GM12865 (cell line): ENCODE data around the gene IL18R1.

ENCODE experiments used
- DNase-seq: peaks from one replicate; pipeline ENCODE4 v3.0.0; 2010; ENCODE audit warnings: low read depth
- H3K4me3 ChIP-seq: 2 replicates; pipeline ENCODE4 v1.5.1; 2011; ENCODE audit warnings: mild to moderate bottlenecking, low read depth, low read length, control low read depth
- TF ChIP-seq, protein P1 (sequence below): IDR thresholded peaks from 2 replicates; pipeline ENCODE4 v1.5.1; 2011; ENCODE audit warnings: low read length, control low read depth, low read depth, inconsistent platforms; ENCODE audit not compliant: insufficient read depth; ENCODE audit errors: missing control alignments

The IL18R1 gene

GRCh38 chr2:102386004-102386403 is 30.4 kb downstream of the IL18R1 start:
- H3K4me3 ChIP-seq: no peak overlapping the region
- TF ChIP-seq, protein P1, sequence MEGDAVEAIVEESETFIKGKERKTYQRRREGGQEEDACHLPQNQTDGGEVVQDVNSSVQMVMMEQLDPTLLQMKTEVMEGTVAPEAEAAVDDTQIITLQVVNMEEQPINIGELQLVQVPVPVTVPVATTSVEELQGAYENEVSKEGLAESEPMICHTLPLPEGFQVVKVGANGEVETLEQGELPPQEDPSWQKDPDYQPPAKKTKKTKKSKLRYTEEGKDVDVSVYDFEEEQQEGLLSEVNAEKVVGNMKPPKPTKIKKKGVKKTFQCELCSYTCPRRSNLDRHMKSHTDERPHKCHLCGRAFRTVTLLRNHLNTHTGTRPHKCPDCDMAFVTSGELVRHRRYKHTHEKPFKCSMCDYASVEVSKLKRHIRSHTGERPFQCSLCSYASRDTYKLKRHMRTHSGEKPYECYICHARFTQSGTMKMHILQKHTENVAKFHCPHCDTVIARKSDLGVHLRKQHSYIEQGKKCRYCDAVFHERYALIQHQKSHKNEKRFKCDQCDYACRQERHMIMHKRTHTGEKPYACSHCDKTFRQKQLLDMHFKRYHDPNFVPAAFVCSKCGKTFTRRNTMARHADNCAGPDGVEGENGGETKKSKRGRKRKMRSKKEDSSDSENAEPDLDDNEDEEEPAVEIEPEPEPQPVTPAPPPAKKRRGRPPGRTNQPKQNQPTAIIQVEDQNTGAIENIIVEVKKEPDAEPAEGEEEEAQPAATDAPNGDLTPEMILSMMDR: no peak
- DNase-seq: no peak

- H3K4me3 ChIP-seq: no peak overlapping the region
- TF ChIP-seq, protein P1: no peak
- peak; percentile 62 for DNase-seq
These were observed 31.4 kb downstream of the IL18R1 start for GRCh38 chr2:102386867-102387541.

DNA sequence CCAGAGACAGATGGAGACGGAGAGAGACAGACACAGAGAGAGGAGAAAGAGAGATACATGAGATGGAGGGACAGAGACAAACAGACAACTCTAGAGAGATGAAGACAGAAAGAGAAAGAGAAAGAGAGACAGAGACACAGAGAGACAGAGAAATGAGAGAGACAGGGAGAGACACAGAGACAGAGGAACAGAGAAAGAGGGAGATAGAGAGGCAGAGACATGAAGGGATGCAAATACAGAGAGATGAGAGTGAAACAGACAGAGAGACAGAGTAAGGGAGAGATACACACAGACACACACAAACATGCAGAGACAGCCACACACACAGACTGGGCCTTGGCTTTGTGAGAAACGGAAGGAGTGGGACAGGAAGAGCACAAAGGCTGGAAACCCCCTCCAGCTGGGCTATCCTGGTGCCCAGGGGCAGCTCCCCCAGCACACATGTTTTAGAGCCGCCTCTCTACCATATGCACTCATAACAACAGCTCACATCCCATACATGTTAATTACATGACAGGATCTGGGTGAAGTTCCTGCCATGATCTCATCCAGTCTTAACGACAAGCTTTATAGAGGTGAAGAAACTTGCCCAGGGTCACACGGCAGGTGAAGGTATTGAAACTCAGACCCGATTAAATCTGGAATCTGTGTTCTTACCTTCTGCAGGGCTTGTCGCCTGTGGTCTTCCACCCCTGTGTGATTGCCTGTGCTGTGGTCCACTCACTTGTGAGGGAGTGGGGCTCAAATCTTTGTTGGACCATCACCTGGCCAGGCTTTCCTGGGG is 32.4 kb downstream of the IL18R1 start:
- DNase-seq: peak; percentile 75
- TF ChIP-seq, protein P1: no peak
- H3K4me3 ChIP-seq: no peak overlapping the region

GRCh38 chr2:102391565-102391964 is 36.0 kb downstream of the IL18R1 start:
- TF ChIP-seq, protein P1: no peak
- H3K4me3 ChIP-seq: no peak overlapping the region
- DNase-seq: no peak

DNA sequence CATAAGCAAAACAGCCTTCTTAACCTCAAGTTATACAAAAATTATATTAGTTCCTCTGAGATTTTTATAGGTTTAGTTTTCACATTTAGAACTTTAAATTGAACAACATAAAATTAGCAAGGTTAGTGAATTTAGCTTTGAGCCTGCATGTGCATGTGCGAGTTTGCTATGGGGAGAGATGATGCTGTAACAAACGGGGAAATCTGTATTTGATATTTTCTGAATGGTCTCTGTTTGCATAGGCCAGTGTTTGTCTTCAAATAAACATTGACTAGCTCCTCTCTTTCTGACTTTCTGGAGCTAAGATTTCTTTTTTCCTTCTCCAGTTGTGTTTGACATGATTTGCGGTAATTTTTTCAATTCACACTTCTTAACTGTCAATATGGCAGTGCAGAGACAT is 36.5 kb downstream of the IL18R1 start:
- no peak for DNase-seq
- TF ChIP-seq, protein P1: no peak
- H3K4me3 ChIP-seq: no peak overlapping the region

DNA sequence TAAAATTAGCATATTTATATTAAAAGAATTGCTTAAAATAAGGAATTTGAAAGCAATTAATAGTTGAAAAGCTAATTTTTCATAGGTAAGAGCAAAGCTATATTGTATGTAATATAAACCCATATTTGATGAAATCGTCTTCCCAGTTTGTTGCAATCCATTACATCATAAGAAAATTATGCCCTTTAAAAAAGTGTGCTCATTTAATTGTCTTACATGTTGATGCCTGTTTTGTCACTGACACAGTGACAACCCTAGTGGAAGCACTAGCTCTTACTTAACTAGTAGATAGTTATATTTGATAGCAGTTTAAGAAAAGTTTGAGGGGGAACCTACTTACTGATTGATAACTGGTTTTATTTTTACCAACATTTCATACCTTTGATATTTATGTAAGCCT is 37.3 kb downstream of the IL18R1 start:
- TF ChIP-seq, protein P1: no peak
- DNase-seq: no peak
- no peak overlapping the region for H3K4me3 ChIP-seq
